ENCODE results near the gene PICALM. TPM values are rescaled to one million over a fixed set of nuclear protein-coding genes. Genes with fewer than 3 reads are reported as not detected.

The PICALM gene
- total and polyA plus RNA-seq, 9 of the 15 experiments (the other 6 are each of a cell fraction or from before 2014, with no cell fraction given) = 41.3 to 990 (median 309) TPM

DNA sequence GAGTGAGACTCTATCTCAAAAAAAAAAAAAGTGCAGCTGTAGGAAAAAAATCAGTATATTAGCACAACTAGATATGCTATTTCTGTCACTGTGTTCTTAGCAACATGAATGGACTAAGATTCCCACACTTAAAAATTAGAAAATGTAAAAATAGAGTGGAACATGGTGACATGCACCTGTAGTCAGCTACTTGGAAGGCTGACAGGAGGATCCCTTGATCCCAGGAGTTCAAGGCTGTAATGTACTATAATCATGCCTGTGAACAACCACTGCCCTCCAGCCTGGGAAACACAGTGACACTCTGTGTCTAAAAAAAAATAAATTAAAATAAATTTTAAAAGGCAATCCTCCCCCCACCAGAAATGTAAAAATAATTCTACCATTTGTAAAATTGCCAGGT, 29.8 kb downstream of the PICALM start (continued):
- TF ChIP-seq, protein P1, sequence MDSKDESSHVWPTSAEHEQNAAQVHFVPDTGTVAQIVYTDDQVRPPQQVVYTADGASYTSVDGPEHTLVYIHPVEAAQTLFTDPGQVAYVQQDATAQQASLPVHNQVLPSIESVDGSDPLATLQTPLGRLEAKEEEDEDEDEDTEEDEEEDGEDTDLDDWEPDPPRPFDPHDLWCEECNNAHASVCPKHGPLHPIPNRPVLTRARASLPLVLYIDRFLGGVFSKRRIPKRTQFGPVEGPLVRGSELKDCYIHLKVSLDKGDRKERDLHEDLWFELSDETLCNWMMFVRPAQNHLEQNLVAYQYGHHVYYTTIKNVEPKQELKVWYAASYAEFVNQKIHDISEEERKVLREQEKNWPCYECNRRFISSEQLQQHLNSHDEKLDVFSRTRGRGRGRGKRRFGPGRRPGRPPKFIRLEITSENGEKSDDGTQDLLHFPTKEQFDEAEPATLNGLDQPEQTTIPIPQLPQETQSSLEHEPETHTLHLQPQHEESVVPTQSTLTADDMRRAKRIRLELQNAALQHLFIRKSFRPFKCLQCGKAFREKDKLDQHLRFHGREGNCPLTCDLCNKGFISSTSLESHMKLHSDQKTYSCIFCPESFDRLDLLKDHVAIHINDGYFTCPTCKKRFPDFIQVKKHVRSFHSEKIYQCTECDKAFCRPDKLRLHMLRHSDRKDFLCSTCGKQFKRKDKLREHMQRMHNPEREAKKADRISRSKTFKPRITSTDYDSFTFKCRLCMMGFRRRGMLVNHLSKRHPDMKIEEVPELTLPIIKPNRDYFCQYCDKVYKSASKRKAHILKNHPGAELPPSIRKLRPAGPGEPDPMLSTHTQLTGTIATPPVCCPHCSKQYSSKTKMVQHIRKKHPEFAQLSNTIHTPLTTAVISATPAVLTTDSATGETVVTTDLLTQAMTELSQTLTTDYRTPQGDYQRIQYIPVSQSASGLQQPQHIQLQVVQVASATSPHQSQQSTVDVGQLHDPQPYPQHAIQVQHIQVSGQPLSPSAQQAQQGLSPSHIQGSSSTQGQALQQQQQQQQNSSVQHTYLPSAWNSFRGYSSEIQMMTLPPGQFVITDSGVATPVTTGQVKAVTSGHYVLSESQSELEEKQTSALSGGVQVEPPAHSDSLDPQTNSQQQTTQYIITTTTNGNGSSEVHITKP (IDR thresholded peaks at IDR 0.05; ENCODE audit: partially characterized antibody) = no peak
- TF ChIP-seq NR1H2 (CRISPR knock-in tag; IDR thresholded peaks at IDR 0.05) = no peak
- TF ChIP-seq ZNF764 (CRISPR knock-in tag; IDR thresholded peaks at IDR 0.05; ENCODE audit: low read depth) = no peak
- TF ChIP-seq, protein P2, sequence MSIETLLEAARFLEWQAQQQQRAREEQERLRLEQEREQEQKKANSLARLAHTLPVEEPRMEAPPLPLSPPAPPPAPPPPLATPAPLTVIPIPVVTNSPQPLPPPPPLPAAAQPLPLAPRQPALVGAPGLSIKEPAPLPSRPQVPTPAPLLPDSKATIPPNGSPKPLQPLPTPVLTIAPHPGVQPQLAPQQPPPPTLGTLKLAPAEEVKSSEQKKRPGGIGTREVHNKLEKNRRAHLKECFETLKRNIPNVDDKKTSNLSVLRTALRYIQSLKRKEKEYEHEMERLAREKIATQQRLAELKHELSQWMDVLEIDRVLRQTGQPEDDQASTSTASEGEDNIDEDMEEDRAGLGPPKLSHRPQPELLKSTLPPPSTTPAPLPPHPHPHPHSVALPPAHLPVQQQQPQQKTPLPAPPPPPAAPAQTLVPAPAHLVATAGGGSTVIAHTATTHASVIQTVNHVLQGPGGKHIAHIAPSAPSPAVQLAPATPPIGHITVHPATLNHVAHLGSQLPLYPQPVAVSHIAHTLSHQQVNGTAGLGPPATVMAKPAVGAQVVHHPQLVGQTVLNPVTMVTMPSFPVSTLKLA (conservative IDR thresholded peaks at IDR 0.05) = no peak

DNA sequence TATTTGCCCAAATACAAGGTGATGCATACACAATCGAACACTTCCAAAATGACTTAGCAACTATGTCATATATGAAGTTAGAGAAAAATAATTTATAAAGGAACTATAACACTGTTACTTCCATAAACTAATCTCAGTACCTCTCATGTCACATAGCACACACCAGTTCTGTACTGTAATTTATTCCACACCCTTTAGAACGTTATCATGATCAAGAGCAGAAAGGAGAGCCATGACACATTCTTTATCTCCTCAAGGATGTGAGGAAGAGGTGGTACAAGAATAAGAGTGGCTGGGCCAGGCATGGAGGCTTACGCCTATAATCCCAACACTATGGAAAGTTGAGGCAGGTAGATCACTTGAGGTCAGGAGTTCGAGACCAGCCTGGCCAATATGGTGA, 31.1 kb downstream of the PICALM start:
- POLR2A ChIA-PET = interaction anchor here (1.3 kb wide), 1 partner anchor 22 kb away, joined by 4 read pairs; no protein-coding TSS in a partner anchor
- Histone ChIP-seq H3K9me1 (ENCODE audit: control insufficient read depth, insufficient read depth, low read length) (no peaks in the 10 kb centered on the region), H3K4me1 (replicated peaks in 1 of 2; ENCODE audit: control insufficient read depth in 2 of 2, insufficient read depth in 2 of 2, low read length in 2 of 2) (peaks cover 3 to 32% of the 10 kb centered on the region in 2 experiments; a peak in 4 of 5 replicates), H3K4me2 (ENCODE audit: insufficient read depth, low read length) (no peak overlapping the region; the same call in 1 of the 2 replicates), H3K4me3 (no peak overlapping the region), H2AFZ (ENCODE audit: low read depth, low read length) (no peak overlapping the region), H3K27me3 (ENCODE audit: control insufficient read depth in 2 of 2, insufficient read depth in 2 of 2, low read length in 2 of 2) (no peaks in the 10 kb centered on the region), H3K27ac (ENCODE audit: extremely low read depth, low read depth, low read length) (peak overlapping the region; percentile 10; the same call in 1 of the 3 replicates), H3K79me2 (ENCODE audit: control insufficient read depth, insufficient read depth, low read length) (peaks cover 97% of the 10 kb centered on the region), H3K9me3 (replicated peaks; ENCODE audit: control insufficient read depth, insufficient read depth, low read depth, low read length) (no peaks in the 10 kb centered on the region), H3K36me3 (ENCODE audit: control insufficient read depth, insufficient read depth, low read length) (peaks cover 45% of the 10 kb centered on the region; the same call in 2 of the 3 replicates), H4K20me1 (replicated peaks; ENCODE audit: control insufficient read depth, insufficient read depth, low read length) (peaks cover 5% of the 10 kb centered on the region; the same call in 1 of the 2 replicates), H3K9ac (ENCODE audit: insufficient read depth in 1 of 2, low read depth in 2 of 2, low read length in 2 of 2) (no peak overlapping the region)
- ATAC-seq (peak; percentile 35), FAIRE-seq (no peak), DNase-seq (ENCODE audit: extremely low read depth in 1 of 4, low spot score in 3 of 4) (peak in 2 of 4 experiments; percentile 24 to 37)
- no TSS peak for BruUV-seq (replicated peaks)
- 60% methylated on average over 4 of the region's 4 CpGs for WGBS (ENCODE audit: insufficient coverage, low coverage, missing lambda C conversion rate)
- in situ Hi-C loops (cut with MboI) = no loop called here
- intact Hi-C loops (cut with micrococcal nuclease) = no loop called here
- CTCF ChIA-PET (ENCODE audit: low intra/inter-chr PET ratio) = no interaction called here
- 0 out of 2 replicates have a peak, but pooled peaks have one; percentile 22 for TF ChIP-seq SMARCA4 (IDR thresholded peaks at IDR 0.05)
- 0 out of 2 replicates have a peak, but pooled peaks have one; percentile 21 for TF ChIP-seq POLR2H (tag; IDR thresholded peaks at IDR 0.05; ENCODE audit: low read depth)
- no peak for TF ChIP-seq ILF3 (IDR thresholded peaks at IDR 0.05; ENCODE audit: borderline replicate concordance)
- TF ChIP-seq ZEB2 (IDR thresholded peaks at IDR 0.05) = peak; percentile 32; the same call in 1 of the 2 replicates
- no peak for TF ChIP-seq CHD2 (IDR thresholded peaks at IDR 0.05; ENCODE audit: low read depth, low read length)
- peak; percentile 52; the same call in 1 of the 2 replicates for TF ChIP-seq DPF2 (IDR thresholded peaks at IDR 0.05)
- no peak for TF ChIP-seq ZNF143 (CRISPR knock-in tag; IDR thresholded peaks at IDR 0.05)
- TF ChIP-seq, protein P3, sequence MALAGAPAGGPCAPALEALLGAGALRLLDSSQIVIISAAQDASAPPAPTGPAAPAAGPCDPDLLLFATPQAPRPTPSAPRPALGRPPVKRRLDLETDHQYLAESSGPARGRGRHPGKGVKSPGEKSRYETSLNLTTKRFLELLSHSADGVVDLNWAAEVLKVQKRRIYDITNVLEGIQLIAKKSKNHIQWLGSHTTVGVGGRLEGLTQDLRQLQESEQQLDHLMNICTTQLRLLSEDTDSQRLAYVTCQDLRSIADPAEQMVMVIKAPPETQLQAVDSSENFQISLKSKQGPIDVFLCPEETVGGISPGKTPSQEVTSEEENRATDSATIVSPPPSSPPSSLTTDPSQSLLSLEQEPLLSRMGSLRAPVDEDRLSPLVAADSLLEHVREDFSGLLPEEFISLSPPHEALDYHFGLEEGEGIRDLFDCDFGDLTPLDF (CRISPR knock-in tag; IDR thresholded peaks at IDR 0.05) = no peak
- TF ChIP-seq ADNP (tag; IDR thresholded peaks at IDR 0.05) = no peak

Data from K562 (cell line).